ENCODE data around the gene CCDC127. TPM values are rescaled to one million over a fixed set of nuclear protein-coding genes. Genes with fewer than 3 reads are reported as not detected.

Gene CCDC127
- total RNA-seq, 1 experiment from 2014 or later = 10.5 TPM

DNA sequence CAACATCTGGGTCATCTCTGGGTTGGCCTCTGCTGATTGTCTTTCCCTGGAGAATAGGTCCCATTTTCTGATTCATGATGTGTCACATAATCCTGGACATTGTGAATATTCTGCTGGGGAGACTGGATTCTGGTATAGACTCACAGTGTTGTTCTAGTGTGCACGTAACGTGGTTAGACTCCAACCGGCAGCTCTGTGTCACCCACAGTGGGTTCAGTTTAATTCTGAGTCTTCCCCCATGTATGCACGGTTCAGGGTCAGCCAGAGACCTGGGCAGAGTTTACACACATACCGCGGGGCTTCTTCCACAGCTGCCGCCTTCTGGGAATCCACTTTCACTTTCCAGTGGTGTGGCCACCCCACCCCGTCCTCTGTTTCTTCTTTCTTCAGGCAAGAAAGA is 64.7 kb downstream of the CCDC127 start:
- H3K36me3 ChIP-seq (ENCODE audit: control insufficient read depth, insufficient read depth, low read length) = no peaks in the 10 kb centered on the region; the same call in 1 of the 2 replicates
- CTCF ChIA-PET = no interaction called here
- Mint-ChIP-seq H3K9me3 (ENCODE audit: unreplicated experiment) (peaks cover 6% of the 10 kb centered on the region), H3K36me3 (ENCODE audit: insufficient read depth, unreplicated experiment) (peaks cover 30% of the 10 kb centered on the region), H3K4me1 (ENCODE audit: low read depth, unreplicated experiment) (no peaks in the 10 kb centered on the region), H3K4me3 (ENCODE audit: unreplicated experiment) (no peak overlapping the region), H3K27ac (ENCODE audit: unreplicated experiment) (no peak overlapping the region), H3K27me3 (ENCODE audit: insufficient read depth, unreplicated experiment) (no peaks in the 10 kb centered on the region)
- no peak for DNase-seq
- H3K9me3 ChIP-seq = 0 out of 2 replicates have a peak, but pooled peaks cover 6% of the 10 kb centered on the region
- H3K4me1 ChIP-seq = no peaks in the 10 kb centered on the region
- no peak overlapping the region for H3K4me3 ChIP-seq (ENCODE audit: low read depth, low read length)
- no TSS peak for BruUV-seq (replicated peaks)
- no peaks in the 10 kb centered on the region for H3K27me3 ChIP-seq (replicated peaks; ENCODE audit: control insufficient read depth, insufficient read depth, low read length)
- POLR2A ChIA-PET = no interaction called here
- TF ChIP-seq, protein P1, sequence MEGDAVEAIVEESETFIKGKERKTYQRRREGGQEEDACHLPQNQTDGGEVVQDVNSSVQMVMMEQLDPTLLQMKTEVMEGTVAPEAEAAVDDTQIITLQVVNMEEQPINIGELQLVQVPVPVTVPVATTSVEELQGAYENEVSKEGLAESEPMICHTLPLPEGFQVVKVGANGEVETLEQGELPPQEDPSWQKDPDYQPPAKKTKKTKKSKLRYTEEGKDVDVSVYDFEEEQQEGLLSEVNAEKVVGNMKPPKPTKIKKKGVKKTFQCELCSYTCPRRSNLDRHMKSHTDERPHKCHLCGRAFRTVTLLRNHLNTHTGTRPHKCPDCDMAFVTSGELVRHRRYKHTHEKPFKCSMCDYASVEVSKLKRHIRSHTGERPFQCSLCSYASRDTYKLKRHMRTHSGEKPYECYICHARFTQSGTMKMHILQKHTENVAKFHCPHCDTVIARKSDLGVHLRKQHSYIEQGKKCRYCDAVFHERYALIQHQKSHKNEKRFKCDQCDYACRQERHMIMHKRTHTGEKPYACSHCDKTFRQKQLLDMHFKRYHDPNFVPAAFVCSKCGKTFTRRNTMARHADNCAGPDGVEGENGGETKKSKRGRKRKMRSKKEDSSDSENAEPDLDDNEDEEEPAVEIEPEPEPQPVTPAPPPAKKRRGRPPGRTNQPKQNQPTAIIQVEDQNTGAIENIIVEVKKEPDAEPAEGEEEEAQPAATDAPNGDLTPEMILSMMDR (IDR thresholded peaks at IDR 0.05; ENCODE audit: insufficient read depth in 1 of 2, low read depth in 1 of 2, low read length in 1 of 2, severe bottlenecking in 1 of 2, unreplicated experiment in 1 of 2) = no peak
- intact Hi-C loops (cut with micrococcal nuclease; ENCODE audit: unreplicated experiment) = no loop called here

DNA sequence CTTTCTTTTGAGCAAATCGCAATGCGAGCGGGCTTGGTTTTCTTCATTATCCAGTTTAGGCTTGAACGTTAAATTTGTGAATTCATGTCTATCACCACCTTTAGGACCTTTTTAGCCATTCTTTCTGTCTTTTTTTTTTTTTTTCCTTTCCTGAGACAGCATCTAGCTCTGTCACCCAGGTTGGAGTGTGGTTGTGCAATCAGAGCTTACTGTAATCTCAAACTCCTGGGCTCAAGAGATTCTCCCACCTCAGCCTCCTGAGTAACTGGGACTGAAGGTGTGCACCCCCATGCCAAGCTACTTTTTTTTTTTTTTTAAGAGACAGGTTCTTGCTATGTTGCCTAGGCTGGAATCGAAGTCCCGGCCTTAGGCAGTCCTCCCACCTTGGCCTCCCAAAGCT is 65.9 kb downstream of the CCDC127 start:
- Histone ChIP-seq H3K36me3 (ENCODE audit: control insufficient read depth, insufficient read depth, low read length) (no peaks in the 10 kb centered on the region; the same call in 1 of the 2 replicates), H3K9me3 (peaks cover 17% of the 10 kb centered on the region), H3K4me1 (no peaks in the 10 kb centered on the region), H3K27me3 (replicated peaks; ENCODE audit: control insufficient read depth, insufficient read depth, low read length) (no peaks in the 10 kb centered on the region), H3K4me3 (ENCODE audit: low read depth, low read length) (no peak overlapping the region)
- Mint-ChIP-seq H3K4me3 (ENCODE audit: unreplicated experiment) (no peak overlapping the region), H3K27ac (ENCODE audit: unreplicated experiment) (no peak overlapping the region), H3K27me3 (ENCODE audit: insufficient read depth, unreplicated experiment) (no peaks in the 10 kb centered on the region), H3K4me1 (ENCODE audit: low read depth, unreplicated experiment) (no peaks in the 10 kb centered on the region), H3K36me3 (ENCODE audit: insufficient read depth, unreplicated experiment) (peaks cover 34% of the 10 kb centered on the region), H3K9me3 (ENCODE audit: unreplicated experiment) (peaks cover 18% of the 10 kb centered on the region)
- ChIA-PET CTCF (interaction anchor here (0.6 kb wide), 1 partner anchor 25 kb away, joined by 4 read pairs; no protein-coding TSS in a partner anchor), POLR2A (interaction anchor here (0.7 kb wide), 1 partner anchor 159 kb away, joined by 3 read pairs; no protein-coding TSS in a partner anchor)
- intact Hi-C loops (cut with micrococcal nuclease; ENCODE audit: unreplicated experiment) = no loop called here
- TF ChIP-seq, protein P1 (IDR thresholded peaks at IDR 0.05; ENCODE audit: insufficient read depth in 1 of 2, low read depth in 1 of 2, low read length in 1 of 2, severe bottlenecking in 1 of 2, unreplicated experiment in 1 of 2) = no peak
- no TSS peak for BruUV-seq (replicated peaks)
- DNase-seq = no peak

DNA sequence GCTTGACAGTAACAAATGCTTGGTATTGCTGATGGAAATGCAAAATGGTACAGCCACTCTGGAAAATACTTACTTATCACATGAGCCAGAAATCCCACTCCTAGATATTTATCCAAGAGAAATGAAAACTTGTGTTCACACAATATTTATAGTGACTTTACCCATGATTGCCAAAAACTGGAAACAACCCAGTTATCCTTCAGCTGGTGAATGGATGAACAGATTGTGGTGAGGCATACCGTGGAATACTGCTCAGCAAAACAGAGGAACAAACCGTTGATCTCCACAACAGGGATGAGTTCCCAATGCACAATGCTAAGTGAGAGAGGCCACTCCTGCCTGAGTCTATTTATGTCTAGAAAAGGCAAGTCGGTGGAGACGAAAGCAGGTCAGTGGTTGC is 67.2 kb downstream of the CCDC127 start:
- peaks cover 2% of the 10 kb centered on the region; the same call in 1 of the 2 replicates for H3K36me3 ChIP-seq (ENCODE audit: control insufficient read depth, insufficient read depth, low read length)
- ChIA-PET POLR2A (no interaction called here), CTCF (no interaction called here)
- H3K9me3 ChIP-seq = peaks cover 20% of the 10 kb centered on the region
- peaks cover 31% of the 10 kb centered on the region for H3K36me3 Mint-ChIP-seq (ENCODE audit: insufficient read depth, unreplicated experiment)
- no peak overlapping the region for H3K4me3 Mint-ChIP-seq (ENCODE audit: unreplicated experiment)
- H3K27ac Mint-ChIP-seq (ENCODE audit: unreplicated experiment) = no peak overlapping the region
- TF ChIP-seq, protein P1 (IDR thresholded peaks at IDR 0.05; ENCODE audit: insufficient read depth in 1 of 2, low read depth in 1 of 2, low read length in 1 of 2, severe bottlenecking in 1 of 2, unreplicated experiment in 1 of 2) = no peak
- H3K9me3 Mint-ChIP-seq (ENCODE audit: unreplicated experiment) = peaks cover 22% of the 10 kb centered on the region
- H3K27me3 Mint-ChIP-seq (ENCODE audit: insufficient read depth, unreplicated experiment) = no peaks in the 10 kb centered on the region
- no peaks in the 10 kb centered on the region for H3K27me3 ChIP-seq (replicated peaks; ENCODE audit: control insufficient read depth, insufficient read depth, low read length)
- no TSS peak for BruUV-seq (replicated peaks)
- no peak overlapping the region for H3K4me3 ChIP-seq (ENCODE audit: low read depth, low read length)
- no peak for DNase-seq
- no peaks in the 10 kb centered on the region for H3K4me1 Mint-ChIP-seq (ENCODE audit: low read depth, unreplicated experiment)
- H3K4me1 ChIP-seq = no peaks in the 10 kb centered on the region
- intact Hi-C loops (cut with micrococcal nuclease; ENCODE audit: unreplicated experiment) = no loop called here
